Activated gamma-delta T cell (primary cell): ENCODE results near the gene CDK11B.

Source experiments
- DNase-seq: peaks from one replicate; lab custom pipeline; 2025; lab: John Stamatoyannopoulos, UW

The CDK11B gene

GRCh38 chr1:1627261-1627828 lies 31.5 kb downstream of the CDK11B start:
- no peak for DNase-seq

GRCh38 chr1:1626207-1627141 lies 32.3 kb downstream of the CDK11B start:
- no peak for DNase-seq

- DNase-seq: no peak
Observed at GRCh38 chr1:1625824-1626206, 33.0 kb downstream of the CDK11B start.

GRCh38 chr1:1625404-1625775 lies 33.4 kb downstream of the CDK11B start:
- no peak for DNase-seq

- DNase-seq: no peak
Observed at GRCh38 chr1:1624443-1625403, 34.1 kb downstream of the CDK11B start.

- DNase-seq: no peak
Observed at GRCh38 chr1:1623631-1624442, 35.0 kb downstream of the CDK11B start.

- no peak for DNase-seq
Observed at GRCh38 chr1:1623181-1623630, 35.6 kb downstream of the CDK11B start.

GRCh38 chr1:1622788-1623094 lies 36.1 kb downstream of the CDK11B start:
- DNase-seq: no peak

- DNase-seq: no peak
Observed at GRCh38 chr1:1622010-1622787, 36.6 kb downstream of the CDK11B start.

- no peak for DNase-seq
Observed at GRCh38 chr1:1621173-1622009, 37.4 kb downstream of the CDK11B start.

GRCh38 chr1:1620433-1621139 lies 38.2 kb downstream of the CDK11B start:
- DNase-seq: no peak

- DNase-seq: no peak
Observed at GRCh38 chr1:1619917-1620361, 38.9 kb downstream of the CDK11B start.

GRCh38 chr1:1618396-1619068 lies 40.3 kb downstream of the CDK11B start:
- DNase-seq: no peak

- DNase-seq: no peak
Observed at GRCh38 chr1:1617925-1618324, 40.9 kb downstream of the CDK11B start.

GRCh38 chr1:1617516-1617915 lies 41.3 kb downstream of the CDK11B start:
- DNase-seq: no peak

GRCh38 chr1:1616838-1617237 lies 42.0 kb downstream of the CDK11B start:
- no peak for DNase-seq

GRCh38 chr1:1616045-1616790 lies 42.6 kb downstream of the CDK11B start:
- DNase-seq: peak; percentile 40
